Measurements from ENCODE around the gene CACHD1. TPM values are rescaled to one million over a fixed set of nuclear protein-coding genes. Genes with fewer than 3 reads are reported as not detected.

The CACHD1 gene
- total RNA-seq, 1 experiment from 2014 or later, result 8.4 TPM

- DNase-seq (ENCODE audit: low read depth, low spot score), result no peak
- Histone ChIP-seq H3K27me3 (ENCODE audit: insufficient read depth, low read length) (no peaks in the 10 kb centered on the region), H3K27ac (ENCODE audit: low read depth, low read length) (no peak overlapping the region), H3K9me3 (ENCODE audit: control insufficient read depth in 1 of 2, insufficient read depth in 1 of 2, low read depth in 1 of 2, low read length in 2 of 2) (no peaks in the 10 kb centered on the region), H3K79me2 (ENCODE audit: insufficient read depth, low read length) (no peaks in the 10 kb centered on the region), H4K20me1 (ENCODE audit: insufficient read depth) (no peaks in the 10 kb centered on the region), H2AFZ (ENCODE audit: low read depth, low read length, poor library complexity, severe bottlenecking) (no peak overlapping the region), H3K9me2 (ENCODE audit: insufficient read depth) (no peaks in the 10 kb centered on the region), H3K4me1 (ENCODE audit: control insufficient read depth in 1 of 2, insufficient read depth in 2 of 2, low read length in 2 of 2) (no peaks in the 10 kb centered on the region), H3K9ac (ENCODE audit: low read length) (no peak overlapping the region), H3K4me2 (ENCODE audit: low read length) (no peak overlapping the region), H3K4me3 (replicated peaks in 1 of 2; ENCODE audit: low read depth in 1 of 2, low read length in 2 of 2) (no peak overlapping the region), H3K36me3 (ENCODE audit: control insufficient read depth in 1 of 2, insufficient read depth in 2 of 2, low read length in 2 of 2) (no peaks in the 10 kb centered on the region)
- ChIA-PET RAD21 (ENCODE audit: low non-redundant PET in 1 of 2, low total read pairs in 2 of 2, uncharacterized antibody in 2 of 2, unreplicated experiment in 2 of 2) (no interaction called here), CTCF (no interaction called here), POLR2A (no interaction called here)
- TF ChIP-seq JUND (IDR thresholded peaks at IDR 0.05) (no peak), ZNF274 (IDR thresholded peaks at IDR 0.05; ENCODE audit: low read depth, low read length) (no peak), EZH2phosphoT487 (IDR thresholded peaks at IDR 0.05; ENCODE audit: borderline replicate concordance) (no peak), YY1 (IDR thresholded peaks at IDR 0.05; ENCODE audit: extremely low read depth, insufficient replicate concordance, low read depth, low read length) (no peak), RAD21 (IDR thresholded peaks at IDR 0.05; ENCODE audit: low read depth) (no peak), ELF1 (IDR thresholded peaks at IDR 0.05; ENCODE audit: borderline replicate concordance, low read depth) (no peak), POLR2AphosphoS5 (IDR thresholded peaks at IDR 0.05; ENCODE audit: low read depth, low read length) (no peak), REST (IDR thresholded peaks at IDR 0.05; ENCODE audit: low read depth) (no peak), FOSL1 (IDR thresholded peaks at IDR 0.05; ENCODE audit: low read depth) (no peak), CTCF (IDR thresholded peaks at IDR 0.05 in 2 of 3, conservative IDR thresholded peaks at IDR 0.05 in 1 of 3; ENCODE audit: borderline replicate concordance in 1 of 3, insufficient read depth in 1 of 3, low read depth in 2 of 3, low read length in 2 of 3) (no peak), EGR1 (IDR thresholded peaks at IDR 0.05; ENCODE audit: low read depth) (no peak), ZFX (IDR thresholded peaks at IDR 0.05) (no peak), SIN3A (IDR thresholded peaks at IDR 0.05; ENCODE audit: low read depth) (no peak), SP1 (IDR thresholded peaks at IDR 0.05; ENCODE audit: low read depth) (no peak), CEBPB (IDR thresholded peaks at IDR 0.05; ENCODE audit: low read depth) (no peak)
- TF ChIP-seq, protein P1, sequence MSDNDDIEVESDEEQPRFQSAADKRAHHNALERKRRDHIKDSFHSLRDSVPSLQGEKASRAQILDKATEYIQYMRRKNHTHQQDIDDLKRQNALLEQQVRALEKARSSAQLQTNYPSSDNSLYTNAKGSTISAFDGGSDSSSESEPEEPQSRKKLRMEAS (IDR thresholded peaks at IDR 0.05), result no peak
- TF ChIP-seq, protein P2, sequence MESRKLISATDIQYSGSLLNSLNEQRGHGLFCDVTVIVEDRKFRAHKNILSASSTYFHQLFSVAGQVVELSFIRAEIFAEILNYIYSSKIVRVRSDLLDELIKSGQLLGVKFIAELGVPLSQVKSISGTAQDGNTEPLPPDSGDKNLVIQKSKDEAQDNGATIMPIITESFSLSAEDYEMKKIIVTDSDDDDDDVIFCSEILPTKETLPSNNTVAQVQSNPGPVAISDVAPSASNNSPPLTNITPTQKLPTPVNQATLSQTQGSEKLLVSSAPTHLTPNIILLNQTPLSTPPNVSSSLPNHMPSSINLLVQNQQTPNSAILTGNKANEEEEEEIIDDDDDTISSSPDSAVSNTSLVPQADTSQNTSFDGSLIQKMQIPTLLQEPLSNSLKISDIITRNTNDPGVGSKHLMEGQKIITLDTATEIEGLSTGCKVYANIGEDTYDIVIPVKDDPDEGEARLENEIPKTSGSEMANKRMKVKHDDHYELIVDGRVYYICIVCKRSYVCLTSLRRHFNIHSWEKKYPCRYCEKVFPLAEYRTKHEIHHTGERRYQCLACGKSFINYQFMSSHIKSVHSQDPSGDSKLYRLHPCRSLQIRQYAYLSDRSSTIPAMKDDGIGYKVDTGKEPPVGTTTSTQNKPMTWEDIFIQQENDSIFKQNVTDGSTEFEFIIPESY (IDR thresholded peaks at IDR 0.05; ENCODE audit: extremely low read depth, insufficient replicate concordance, low read length), result no peak
- TF ChIP-seq, protein P3, sequence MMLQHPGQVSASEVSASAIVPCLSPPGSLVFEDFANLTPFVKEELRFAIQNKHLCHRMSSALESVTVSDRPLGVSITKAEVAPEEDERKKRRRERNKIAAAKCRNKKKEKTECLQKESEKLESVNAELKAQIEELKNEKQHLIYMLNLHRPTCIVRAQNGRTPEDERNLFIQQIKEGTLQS (IDR thresholded peaks at IDR 0.05), result no peak
- no TSS peak for BruUV-seq (replicated peaks)
- intact Hi-C loops (cut with micrococcal nuclease), result no loop called here
- no peak for ATAC-seq
These were observed 242.1 kb downstream of the CACHD1 start for GRCh38 chr1:64712049-64712448.

All from HCT116 (cell line).